Peyer's patch (tissue), 4 donors: ENCODE results near the gene CYP21A2.

Experiments
- CTCF ChIP-seq, 6 experiments: fragments of 450-650 bp in 4 of 6; fragments of 200-600 bp in 2 of 6; sonication (generic) in 1 of 6; IDR thresholded peaks; one replicate each; pipeline ENCODE4 v1.5.1; 2017 to 2019; ENCODE audit warnings: antibody characterized with exemption in 6 of 6, mild to moderate bottlenecking in 3 of 6, moderate library complexity in 1 of 6
- POLR2A ChIP-seq, 2 donors: fragments of 450-650 bp; IDR thresholded peaks; one replicate each; pipeline ENCODE4 v1.5.1; 2017; ENCODE audit warnings: antibody characterized with exemption in 2 of 2, mild to moderate bottlenecking in 2 of 2, moderate library complexity in 2 of 2

GRCh38 chr6:32075781-32076180, 37.6 kb downstream of the CYP21A2 start:
- TF ChIP-seq CTCF (IDR thresholded peaks at IDR 0.05), result no peak
- no peak for TF ChIP-seq POLR2A (IDR thresholded peaks at IDR 0.05)
